Measurements from ENCODE around the gene MMS22L.
A peak's percentile ranks its signal among the peaks of the same experiment; 100 is the strongest.
"Not testable (repeated sequence)": the region's sequence is repeated elsewhere in the genome, so short reads cannot be mapped to it uniquely, and the experiment has no call there.

Gene MMS22L

DNA sequence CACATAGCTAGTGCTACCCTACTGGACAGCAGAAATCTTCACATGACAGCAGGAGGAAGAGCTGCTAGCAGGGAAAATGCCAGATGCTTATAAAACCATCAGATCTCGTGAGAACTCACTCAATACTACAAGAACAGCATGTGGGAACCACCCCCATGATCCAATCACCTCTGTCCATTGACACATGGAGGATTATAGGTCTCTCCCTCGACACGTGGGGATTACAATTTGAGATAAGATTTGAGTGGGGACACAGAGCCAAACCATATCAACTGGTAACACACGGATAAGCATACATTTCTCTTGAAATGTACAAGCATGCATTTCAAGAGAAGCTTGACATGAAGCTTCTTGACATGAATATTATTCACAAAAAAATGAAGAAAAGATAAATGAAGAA is 64.1 kb downstream of the MMS22L start:
- no peak for DNase-seq

- DNase-seq = peak; percentile 66
Observed at GRCh38 chr6:97215157-97215769, 67.8 kb downstream of the MMS22L start.

DNA sequence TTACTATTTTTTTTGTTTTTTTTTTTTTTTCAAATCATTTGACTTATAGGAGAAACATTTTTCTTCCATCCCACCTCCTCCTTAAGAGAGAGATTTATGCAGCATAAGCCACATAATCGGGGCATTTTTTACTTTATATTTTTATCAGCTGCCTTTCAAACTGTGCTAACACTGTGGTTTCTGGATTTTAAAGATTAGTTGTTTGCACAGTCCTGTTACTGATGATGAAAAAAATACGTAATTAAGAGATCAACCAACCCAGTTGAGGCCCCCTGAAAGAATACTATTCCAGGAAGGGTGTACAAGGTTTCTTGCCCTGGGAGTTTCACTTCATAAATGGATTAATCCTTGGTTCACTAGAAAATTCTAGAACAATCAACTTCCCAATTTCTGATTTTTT is 68.3 kb downstream of the MMS22L start:
- no peak for DNase-seq

DNA sequence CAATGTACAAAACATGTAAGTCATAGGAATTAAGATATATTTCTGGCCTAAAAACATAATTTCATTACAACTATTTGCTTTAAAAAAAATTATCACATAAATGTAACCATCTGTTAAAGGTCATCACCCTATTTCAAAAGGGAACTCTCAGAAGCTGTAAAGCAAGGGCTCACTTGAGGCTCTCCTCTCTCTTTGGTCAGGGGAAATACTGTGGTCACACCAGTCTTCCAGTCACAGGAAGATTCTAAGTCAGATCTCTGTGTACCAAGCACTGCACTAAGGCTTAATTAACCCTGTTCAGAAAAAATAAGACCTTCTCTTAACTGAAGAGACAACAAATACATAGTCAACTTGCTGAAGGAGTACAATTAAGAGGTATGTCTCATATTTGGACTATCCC is 75.6 kb downstream of the MMS22L start:
- no peak for DNase-seq

- DNase-seq = no peak
Observed at GRCh38 chr6:97205966-97206365, 77.0 kb downstream of the MMS22L start.

- no peak for DNase-seq
Observed at GRCh38 chr6:97203343-97203742, 79.7 kb downstream of the MMS22L start.

DNA sequence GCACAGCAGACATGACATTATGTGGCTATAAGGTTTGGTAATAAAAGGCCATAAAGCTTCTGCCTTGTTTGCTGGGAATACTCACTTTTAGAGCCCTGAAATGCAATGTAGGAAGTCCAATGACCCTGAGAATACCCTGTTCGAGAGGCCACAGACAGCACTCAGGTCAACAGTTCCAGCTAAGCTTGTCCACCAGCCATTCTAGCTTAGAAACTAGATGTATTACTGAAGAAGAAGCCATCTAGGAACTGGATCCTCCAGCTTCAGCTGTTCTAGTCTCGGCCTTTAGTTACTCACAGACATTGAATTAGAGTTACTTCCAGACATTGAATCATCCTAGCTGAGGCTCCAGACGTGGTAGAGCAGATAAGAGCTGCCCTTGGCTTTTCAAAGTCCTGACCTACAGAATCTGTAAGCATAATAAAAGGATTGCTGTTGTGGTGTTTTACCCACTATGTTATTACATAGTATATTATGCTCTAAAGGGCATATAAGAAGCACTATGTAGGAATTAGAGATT is 84.9 kb downstream of the MMS22L start:
- no peak for DNase-seq

DNA sequence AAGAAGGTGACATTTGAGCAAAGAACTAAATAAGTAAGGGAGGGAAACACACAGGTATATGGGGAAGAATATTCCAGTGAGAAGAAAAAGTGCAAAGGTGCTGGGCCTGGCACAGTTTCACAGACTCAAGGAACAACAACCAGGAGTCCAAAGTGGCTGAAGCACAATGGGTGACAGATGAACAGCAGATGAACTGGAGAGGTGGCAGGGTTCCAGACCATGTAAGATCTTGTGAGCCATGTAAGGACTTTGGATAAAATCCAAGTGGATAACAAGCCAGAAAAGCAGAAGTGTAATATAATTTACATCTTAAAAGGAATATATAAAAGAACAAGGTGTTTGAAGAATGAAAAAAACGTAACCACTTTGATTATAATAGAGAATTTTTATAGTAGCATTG is 87.9 kb downstream of the MMS22L start:
- DNase-seq = peak; percentile 20

DNA sequence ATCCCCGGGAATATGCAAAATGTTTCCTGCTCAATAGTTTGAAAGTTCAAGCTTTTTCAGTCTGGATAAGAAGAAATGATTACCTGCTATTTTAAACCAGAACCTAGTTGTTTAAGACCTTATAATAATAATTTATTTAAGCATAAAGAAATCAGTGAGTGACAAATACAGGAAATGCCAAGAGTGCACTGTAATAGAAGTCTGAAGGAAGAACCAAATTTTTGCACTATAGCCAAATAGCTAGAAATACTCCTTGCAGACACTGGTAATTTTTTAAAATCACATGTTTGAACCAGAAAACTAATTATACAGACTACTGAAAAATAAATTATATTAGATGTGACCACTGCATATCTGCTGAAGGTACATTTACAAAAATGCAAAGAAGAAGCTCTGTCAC is 93.2 kb downstream of the MMS22L start:
- DNase-seq = peak; percentile 64

DNA sequence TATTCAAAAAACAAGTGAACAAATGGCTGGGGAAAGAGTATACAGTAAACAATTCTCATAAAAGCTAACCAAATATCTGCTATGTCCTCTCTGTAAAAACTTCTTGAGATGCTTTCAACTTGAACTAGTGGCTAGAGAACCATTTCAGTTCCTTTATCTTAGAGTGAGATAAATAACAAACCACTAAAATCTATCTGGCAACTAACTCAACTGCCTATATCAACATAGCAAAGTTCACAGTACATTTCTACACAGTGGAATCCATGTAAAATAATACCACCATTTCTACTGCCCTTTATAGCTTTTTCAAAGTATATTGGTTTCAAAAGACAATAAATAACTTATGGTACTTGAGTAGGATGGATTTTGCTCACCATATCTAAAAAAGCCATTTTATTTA is 95.1 kb downstream of the MMS22L start:
- no peak for DNase-seq

- DNase-seq = peak; percentile 58
Observed at GRCh38 chr6:97186416-97186999, 96.5 kb downstream of the MMS22L start.

GRCh38 chr6:97177905-97178304 is 105.1 kb downstream of the MMS22L start:
- peak; percentile 5 for DNase-seq

GRCh38 chr6:97176468-97176867 is 106.5 kb downstream of the MMS22L start:
- DNase-seq = no peak

DNA sequence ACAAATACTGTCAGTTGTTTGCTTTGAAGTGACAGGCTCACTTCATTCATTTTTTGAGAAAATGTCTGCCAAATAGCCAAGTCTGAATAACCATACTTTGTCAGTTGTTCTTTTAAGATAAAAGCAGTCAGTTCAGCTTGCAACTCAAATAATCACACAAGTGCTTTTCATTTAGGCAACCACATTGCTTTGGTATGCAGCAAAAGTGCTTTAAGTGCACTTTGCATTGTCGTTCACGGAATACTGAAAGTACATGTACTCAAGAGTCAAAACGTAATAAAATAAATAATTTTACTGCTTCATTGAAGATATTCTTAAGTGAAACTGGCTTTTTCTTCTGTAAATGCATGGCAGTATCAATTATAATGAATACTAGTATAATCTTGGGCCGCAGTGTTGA is 107.2 kb downstream of the MMS22L start:
- DNase-seq = no peak

DNA sequence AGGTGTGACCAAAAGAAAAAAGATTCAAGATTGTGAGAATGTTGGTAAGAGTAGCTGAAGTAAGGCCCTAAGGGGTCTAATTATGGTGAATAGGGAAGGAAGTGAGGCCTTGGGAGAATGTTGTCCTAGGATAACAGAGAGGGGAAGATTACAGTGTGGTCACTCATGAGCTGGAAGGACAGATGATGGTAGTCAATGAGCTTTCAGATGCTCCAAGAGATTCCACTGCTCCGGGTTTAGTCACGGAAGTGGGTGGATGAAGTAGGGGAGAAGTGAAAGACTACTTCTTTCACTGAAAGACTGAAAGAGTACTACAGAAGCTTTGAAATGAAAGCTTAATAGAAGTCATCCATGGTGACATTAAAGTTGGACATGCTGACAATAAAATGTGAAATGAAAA is 108.5 kb downstream of the MMS22L start:
- no peak for DNase-seq

DNA sequence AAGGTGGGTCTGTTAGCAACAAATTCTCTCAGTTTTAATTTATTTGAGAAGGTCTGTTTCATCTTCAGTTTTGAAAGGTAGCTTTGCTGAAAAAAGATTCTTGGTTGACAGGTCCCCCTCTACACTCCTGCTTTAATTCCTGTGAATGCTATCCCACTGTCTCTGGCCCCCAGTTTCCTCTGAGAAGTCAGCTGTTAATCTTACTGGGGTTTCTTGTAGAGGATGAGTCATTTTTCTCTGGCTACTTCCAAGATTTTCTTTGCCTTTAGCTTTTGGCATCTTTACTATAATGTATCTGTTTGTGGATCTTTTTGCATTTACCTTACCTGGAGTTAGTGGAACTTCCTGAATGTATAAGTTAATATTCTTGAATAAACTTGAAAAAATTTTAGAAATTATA is 122.7 kb downstream of the MMS22L start:
- DNase-seq = no peak

DNA sequence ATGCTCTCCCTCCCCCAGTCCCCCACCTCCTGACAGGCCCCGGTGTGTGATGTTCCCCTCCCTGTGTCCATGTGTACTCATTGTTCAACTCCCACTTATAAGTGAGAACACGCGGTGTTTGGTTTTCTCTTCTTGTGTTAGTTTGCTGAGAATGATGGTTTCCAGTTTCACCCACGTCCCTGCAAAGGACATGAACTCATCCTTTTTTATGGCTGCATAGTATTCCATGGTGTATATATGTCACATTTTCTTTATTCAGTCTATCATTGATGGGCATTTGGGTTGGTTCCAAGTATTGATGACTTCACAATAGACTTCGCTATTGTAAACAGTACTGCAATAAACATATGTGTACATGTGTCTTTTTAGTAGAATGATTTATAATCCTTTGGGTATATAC is 127.6 kb downstream of the MMS22L start:
- DNase-seq = not testable (repeated sequence)

DNA sequence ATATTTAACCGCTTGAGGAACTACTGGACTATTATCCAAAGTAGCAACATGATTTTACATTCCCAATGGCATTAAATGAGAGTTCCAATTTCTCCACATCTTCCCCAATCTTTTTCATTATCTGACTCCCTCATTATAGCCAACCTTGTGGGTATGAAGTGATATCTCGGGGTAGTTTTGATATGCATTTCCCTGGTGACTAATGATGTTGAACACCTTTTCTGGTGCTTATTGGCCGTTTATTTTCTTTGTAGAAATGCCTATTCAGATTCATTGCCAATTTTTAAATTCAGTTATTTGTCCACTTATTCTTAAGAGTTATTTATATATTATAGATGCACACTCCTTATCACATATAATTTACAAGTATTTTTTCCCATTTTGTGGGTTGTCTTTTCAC is 129.0 kb downstream of the MMS22L start:
- DNase-seq = no peak

DNA sequence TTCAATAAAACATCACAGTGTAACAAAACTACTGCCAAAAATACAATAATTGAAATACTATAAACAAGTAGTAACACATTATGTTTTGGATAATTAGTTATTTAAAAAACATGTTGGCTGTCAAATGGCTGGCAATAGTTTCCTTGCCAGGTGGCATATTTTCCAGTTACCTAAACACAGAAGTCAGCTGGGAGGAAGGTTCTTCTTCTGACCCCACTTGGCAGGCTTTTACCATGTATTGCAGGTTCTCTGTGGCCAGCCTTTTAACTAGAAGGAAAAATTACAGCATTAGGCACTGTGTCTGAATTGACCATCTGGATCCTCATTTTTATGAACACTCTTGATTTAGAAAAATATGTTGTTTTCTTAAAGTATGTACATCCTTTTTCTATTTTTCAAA is 131.4 kb downstream of the MMS22L start:
- no peak for DNase-seq

DNA sequence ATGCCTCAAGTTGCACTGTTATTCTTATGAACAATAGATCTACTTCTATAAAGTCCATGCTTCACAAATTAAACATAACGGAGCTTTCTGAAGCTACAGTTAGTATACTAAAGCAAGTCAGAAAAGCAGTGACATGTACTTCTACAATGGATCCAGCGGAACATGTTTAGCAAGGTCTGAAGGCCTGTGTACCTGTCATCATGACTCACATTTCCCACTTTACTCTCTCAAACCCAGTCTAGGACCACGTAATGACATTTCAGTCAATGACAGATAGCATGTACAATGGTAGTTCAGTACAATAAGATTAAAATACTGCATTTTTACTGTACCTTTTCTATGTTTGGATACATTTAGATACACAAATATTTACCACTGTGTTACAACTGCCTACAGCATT is 132.1 kb downstream of the MMS22L start:
- DNase-seq = no peak

- no peak for DNase-seq
Observed at GRCh38 chr6:97147421-97147820, 135.6 kb downstream of the MMS22L start.

GRCh38 chr6:97145691-97146090 is 137.3 kb downstream of the MMS22L start:
- no peak for DNase-seq

- no peak for DNase-seq
Observed at GRCh38 chr6:97141756-97142155, 141.3 kb downstream of the MMS22L start.

GRCh38 chr6:97138581-97138980 is 144.4 kb downstream of the MMS22L start:
- DNase-seq = no peak

All from fibroblast of skin of right quadriceps (primary cell).